H1 (cell line): ENCODE data around the gene NLRX1. TPM values are rescaled to one million over a fixed set of nuclear protein-coding genes. Genes with fewer than 3 reads are reported as not detected.

Experiments used
- CREB1 ChIP-seq: IDR thresholded peaks from 2 replicates; pipeline ENCODE4 v1.6.1; 2012; ENCODE audit warnings: inconsistent platforms
- CTCF ChIP-seq, 3 experiments: IDR thresholded peaks; 1 replicate in 2 of 3; 2 replicates in 1 of 3; pipeline versions ENCODE4 v1.5.1 to v1.6.1; 2011; ENCODE audit warnings: low read length in 3 of 3, mild to moderate bottlenecking in 3 of 3, inconsistent platforms in 2 of 3, low read depth in 1 of 3, moderate library complexity in 1 of 3; ENCODE audit not compliant: insufficient read depth in 1 of 3; ENCODE audit errors: control extremely low read depth in 1 of 3
- EP300 ChIP-seq, 2 experiments: IDR thresholded peaks; 1 replicate in 1 of 2; 2 replicates in 1 of 2; pipeline ENCODE4 v1.6.1; 2011 to 2012; ENCODE audit warnings: low read depth in 2 of 2, low read length in 2 of 2, mild to moderate bottlenecking in 2 of 2, borderline replicate concordance in 1 of 2, inconsistent platforms in 1 of 2, moderate library complexity in 1 of 2
- KDM5A ChIP-seq: fragments of 200-600 bp; IDR thresholded peaks from 2 replicates; pipeline ENCODE4 v1.7.1; 2012; ENCODE audit warnings: mild to moderate bottlenecking, low read length, inconsistent platforms, mixed read lengths
- POLR2A ChIP-seq, 2 experiments: IDR thresholded peaks; 1 replicate in 1 of 2; 2 replicates in 1 of 2; pipeline ENCODE4 v1.6.1; 2011; ENCODE audit warnings: low read depth in 2 of 2, low read length in 2 of 2, mild to moderate bottlenecking in 2 of 2; ENCODE audit errors: control extremely low read depth in 1 of 2
- SIRT6 ChIP-seq: IDR thresholded peaks from one replicate; pipeline ENCODE4 v1.7.1; 2012; ENCODE audit warnings: low read length, inconsistent platforms
- polyA plus RNA-seq, 7 experiments: library from polyadenylated mRNA; depleted of rRNA in 3 of 7; stranded (reverse) in 5 of 7; unstranded in 2 of 7; fragments of >200 nt in 5 of 7; fragments of 200-250 nt in 2 of 7; gene quantifications; 1 replicate in 5 of 7; 2 replicates in 1 of 7; 4 replicates in 1 of 7; pipeline versions ENCODE4 v1.2.1 to v1.2.3, GENCODE V29; 2011 to 2013; ENCODE audit warnings: missing spikeins in 2 of 7, mixed read lengths in 2 of 7
- total RNA-seq: library from RNA; stranded (reverse); fragmentation: NEBNext Ultra II Directional; extraction: Animal tissue kit (Norgen Biotek cat#: 25700); gene quantifications from 2 replicates; pipeline ENCODE4 v1.2.1, GENCODE V29; 2021

NLRX1 gene
- total and polyA plus RNA-seq, 2 of the 8 experiments (the other 6 are each of a cell fraction or from before 2014, with no cell fraction given) = 13.2 to 18.6 TPM

- TF ChIP-seq POLR2A (IDR thresholded peaks at IDR 0.05; ENCODE audit: control extremely low read depth in 1 of 2, low read depth in 2 of 2, low read length in 2 of 2) (no peak), KDM5A (no peak), SIRT6 (no peak), EP300 (IDR thresholded peaks at IDR 0.05; ENCODE audit: borderline replicate concordance in 1 of 2, low read depth in 2 of 2, low read length in 2 of 2) (no peak), CTCF (IDR thresholded peaks at IDR 0.05; ENCODE audit: control extremely low read depth in 1 of 3, insufficient read depth in 1 of 3, low read depth in 1 of 3, low read length in 3 of 3) (no peak), CREB1 (no peak)
Observed at GRCh38 chr11:119193001-119193400, 24.5 kb downstream of the NLRX1 start (continued).
